ENCODE data around the gene C1QL4. TPM values are rescaled to one million over a fixed set of nuclear protein-coding genes. Genes with fewer than 3 reads are reported as not detected.

The C1QL4 gene
- total RNA-seq (2022; extraction: Qiagen RNA extraction) = 4.3 to 6.9 TPM (median 6.6 TPM) in 5 replicates

GRCh38 chr12:49336645-49337584 lies at the start of gene C1QL4:
Gene C1QL4, minus strand, starts transcription at chr12:49337188. Its CDS starts 711 bp downstream, at chr12:49336477.

GRCh38 chr12:49367381-49368239 lies 30.6 kb upstream of the C1QL4 start, which contains the start of gene SPATS2:
Gene SPATS2, plus strand, starts transcription at chr12:49367462. Its CDS starts 93,551 bp downstream, at chr12:49461013.

GRCh38 chr12:49346659-49347310 lies 9.8 kb upstream of the C1QL4 start, which contains the start of gene DNAJC22:
Gene DNAJC22, plus strand, starts transcription at chr12:49346888. Its CDS starts 1,985 bp downstream, at chr12:49348873.

GRCh38 chr12:49322708-49323523 lies 14.1 kb downstream of the C1QL4 start, which contains the start of gene TROAP:
Gene TROAP, plus strand, starts transcription at chr12:49323255. Its CDS starts 354 bp downstream, at chr12:49323609.

GRCh38 chr12:49295082-49295936 lies 41.7 kb downstream of the C1QL4 start, which contains the start of gene PRPH:
Gene PRPH, plus strand, starts transcription at chr12:49295147. Its CDS starts 54 bp downstream, at chr12:49295201.

Other genes with a start within 250 kb of the C1QL4 start
- not detected in 5 replicates for gene DHH, start 242.4 kb downstream of the C1QL4 start, total RNA-seq (2022; extraction: Qiagen RNA extraction)
- 12.7 to 18.4 TPM (median 13.4 TPM) in 5 replicates for gene LMBR1L, start 226.3 kb downstream of the C1QL4 start, total RNA-seq (2022; extraction: Qiagen RNA extraction)
- gene TUBA1B, start 205.8 kb downstream of the C1QL4 start, total RNA-seq (2022; extraction: Qiagen RNA extraction) = 2,300 to 2,554 TPM (median 2,409 TPM) in 5 replicates
- gene TUBA1A, start 148.1 kb downstream of the C1QL4 start, total RNA-seq (2022; extraction: Qiagen RNA extraction) = 178 to 232 TPM (median 219 TPM) in 5 replicates
- 1,605 to 2,005 TPM (median 1,655 TPM) in 5 replicates for gene TUBA1C, start 72.1 kb downstream of the C1QL4 start, total RNA-seq (2022; extraction: Qiagen RNA extraction)
- gene PRPH, start 42.0 kb downstream of the C1QL4 start, total RNA-seq (2022; extraction: Qiagen RNA extraction) = 1.5 to 1.9 TPM (median 1.7 TPM) in 5 replicates
- 76.5 to 121 TPM (median 80.2 TPM) in 5 replicates for gene TROAP, start 13.9 kb downstream of the C1QL4 start, total RNA-seq (2022; extraction: Qiagen RNA extraction)
- 17.0 to 23.4 TPM (median 20.7 TPM) in 5 replicates for gene DNAJC22, start 9.7 kb upstream of the C1QL4 start, total RNA-seq (2022; extraction: Qiagen RNA extraction)
- gene SPATS2, start 30.3 kb upstream of the C1QL4 start, total RNA-seq (2022; extraction: Qiagen RNA extraction) = 25.2 to 34.3 TPM (median 31.6 TPM) in 5 replicates
- gene KCNH3, start 201.8 kb upstream of the C1QL4 start, total RNA-seq (2022; extraction: Qiagen RNA extraction) = 1.5 to 2.6 TPM (median 2.3 TPM) in 5 replicates
- gene MCRS1, start 231.0 kb upstream of the C1QL4 start, total RNA-seq (2022; extraction: Qiagen RNA extraction) = 54.3 to 69.9 TPM (median 65.4 TPM) in 5 replicates